Pancreas (tissue), 10 donors: ENCODE measurements around the gene PLEKHH3. TPM values are rescaled to one million over a fixed set of nuclear protein-coding genes. Genes with fewer than 3 reads are reported as not detected.
"Not testable (repeated sequence)": the region's sequence is repeated elsewhere in the genome, so short reads cannot be mapped to it uniquely, and the experiment has no call there.

Source experiments
- ATAC-seq, 4 donors: fragments of 200-7000 bp; cut with Tn5 transposase; one replicate each; pipeline versions ENCODE4 v1.8.0 to v1.9.1; 2020; ENCODE audit warnings: mild to moderate bottlenecking in 4 of 4, moderate library complexity in 4 of 4
- DNase-seq, 6 donors: peaks; one replicate each; pipeline ENCODE4 v3.0.0-alpha.2; 2020
- FAIRE-seq: peaks from 2 replicates; lab custom pipeline; 2012; peaks lifted over from hg19 to GRCh38; lab: Jason Lieb, UNC
- H3K27ac ChIP-seq, 4 donors: fragments of 200-600 bp; sonication (generic); 1 replicate in 3 of 4; 2 replicates in 1 of 4; pipeline versions ENCODE4 v1.5.0 to v1.8.0; 2020
- H3K27me3 ChIP-seq, 4 donors: fragments of 200-600 bp; one replicate each; pipeline ENCODE4 v1.8.0; 2021
- H3K36me3 ChIP-seq, 3 donors: fragments of 200-600 bp; sonication (generic) in 1 of 3; one replicate each; pipeline versions ENCODE4 v1.5.0 to v1.8.0; 2020 to 2021
- H3K4me1 ChIP-seq, 3 donors: fragments of 200-600 bp; one replicate each; pipeline ENCODE4 v1.8.0; 2021
- H3K4me3 ChIP-seq, 4 donors: fragments of 200-600 bp; sonication (generic) in 2 of 4; one replicate each; pipeline versions ENCODE4 v1.5.0 to v1.8.0; 2020 to 2021
- H3K9me3 ChIP-seq, 4 donors: fragments of 200-600 bp; one replicate each; pipeline ENCODE4 v1.8.0; 2021
- WGBS, 2 donors: extraction: QIAGEN DNeasy Blood & Tissue Kit; methylation state at CpG; one replicate each; pipeline ENCODE4 v1.1.7; 2013; 5-methylcytosine and 5-hydroxymethylcytosine counted together
- intact Hi-C, 3 donors: fragments of 100-400 bp; cut with DNase I; formaldehyde crosslinking; loops; one replicate each; pipeline versions ENCODE4 v1.11.1 to v1.14.2; 2022
- polyA plus RNA-seq, 2 donors: library from polyadenylated mRNA; stranded (reverse); fragments of 200-250 nt; gene quantifications; one replicate each; pipeline ENCODE4 v1.2.3, GENCODE V29; 2013
- total RNA-seq, 6 donors: library from RNA; stranded (reverse); fragmentation: NEBNext Ultra II Directional in 4 of 6; extraction: Animal tissue kit (Norgen Biotek cat#: 25700) in 4 of 6; gene quantifications; one replicate each; pipeline versions ENCODE4 v1.2.1 to v1.2.4, GENCODE V29; 2021 to 2023
- TF ChIP-seq, protein P1 (sequence below), 4 donors: fragments of 200-600 bp; sonication (generic) in 3 of 4; IDR thresholded peaks; one replicate each; pipeline versions ENCODE4 v1.5.0 to v1.8.0; 2021; ENCODE audit warnings: antibody characterized with exemption in 4 of 4
- donor health status: healthy with polysubstance abuse.
- donor health status: DM: no; HTN: no; CAD: no; lungs with moderate emphysema.
- donor health status: DM: no; HTN: no; CAD: no.
- donor health status: control.
- donor health status: control.
- donor health status: Bipolar disorder and iron deficiency.
- donor health status: DM: yes; HTN: yes; CAD: no.
- donor health status: DM: no; HTN: no; CAD: no.
- donor health status: DM: no; HTN: no; CAD: no.
- donor health status: DM: yes; HTN: yes; CAD: no.

The PLEKHH3 gene
- total and polyA plus RNA-seq, 8 donors = 24.7 to 215 (median 59.0) TPM

DNA sequence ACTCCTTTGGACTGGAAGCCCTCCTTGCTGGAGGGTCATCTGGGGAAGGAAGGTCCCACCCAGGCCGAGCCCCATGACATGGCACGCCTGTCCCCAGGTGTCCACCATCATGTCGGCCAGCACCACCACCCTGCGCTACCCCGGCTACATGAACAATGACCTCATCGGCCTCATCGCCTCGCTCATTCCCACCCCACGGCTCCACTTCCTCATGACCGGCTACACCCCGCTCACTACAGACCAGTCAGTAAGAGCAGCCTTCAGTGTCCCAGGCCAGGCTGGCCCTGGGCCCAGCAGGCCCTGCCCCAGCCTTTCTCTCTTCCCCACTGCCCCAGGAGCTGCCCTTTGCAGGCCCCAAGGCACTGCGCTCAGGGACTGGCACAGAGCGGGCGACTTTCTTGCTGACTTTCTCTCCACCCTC, 11.2 kb downstream of the PLEKHH3 start:
- intact Hi-C loops = no loop called here
- H3K27ac ChIP-seq = no peak overlapping the region
- WGBS, 2 donors = 85 to 88% methylated on average over 14 of the region's 14 CpGs
- peaks cover 11 to 26% (median 19%) of the 10 kb centered on the region in 3 donors for H3K4me1 ChIP-seq
- no peaks in the 10 kb centered on the region for H3K27me3 ChIP-seq
- DNase-seq (peak in 3 of 6 donors; percentile 39 to 72 (median 50)), FAIRE-seq (no peak), ATAC-seq (no peak)
- H3K36me3 ChIP-seq = peaks cover 0 to 36% (median 18%) of the 10 kb centered on the region in 3 donors
- no peaks in the 10 kb centered on the region for H3K9me3 ChIP-seq
- TF ChIP-seq, protein P1, sequence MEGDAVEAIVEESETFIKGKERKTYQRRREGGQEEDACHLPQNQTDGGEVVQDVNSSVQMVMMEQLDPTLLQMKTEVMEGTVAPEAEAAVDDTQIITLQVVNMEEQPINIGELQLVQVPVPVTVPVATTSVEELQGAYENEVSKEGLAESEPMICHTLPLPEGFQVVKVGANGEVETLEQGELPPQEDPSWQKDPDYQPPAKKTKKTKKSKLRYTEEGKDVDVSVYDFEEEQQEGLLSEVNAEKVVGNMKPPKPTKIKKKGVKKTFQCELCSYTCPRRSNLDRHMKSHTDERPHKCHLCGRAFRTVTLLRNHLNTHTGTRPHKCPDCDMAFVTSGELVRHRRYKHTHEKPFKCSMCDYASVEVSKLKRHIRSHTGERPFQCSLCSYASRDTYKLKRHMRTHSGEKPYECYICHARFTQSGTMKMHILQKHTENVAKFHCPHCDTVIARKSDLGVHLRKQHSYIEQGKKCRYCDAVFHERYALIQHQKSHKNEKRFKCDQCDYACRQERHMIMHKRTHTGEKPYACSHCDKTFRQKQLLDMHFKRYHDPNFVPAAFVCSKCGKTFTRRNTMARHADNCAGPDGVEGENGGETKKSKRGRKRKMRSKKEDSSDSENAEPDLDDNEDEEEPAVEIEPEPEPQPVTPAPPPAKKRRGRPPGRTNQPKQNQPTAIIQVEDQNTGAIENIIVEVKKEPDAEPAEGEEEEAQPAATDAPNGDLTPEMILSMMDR (IDR thresholded peaks at IDR 0.05) = no peak
- no peak overlapping the region for H3K4me3 ChIP-seq

DNA sequence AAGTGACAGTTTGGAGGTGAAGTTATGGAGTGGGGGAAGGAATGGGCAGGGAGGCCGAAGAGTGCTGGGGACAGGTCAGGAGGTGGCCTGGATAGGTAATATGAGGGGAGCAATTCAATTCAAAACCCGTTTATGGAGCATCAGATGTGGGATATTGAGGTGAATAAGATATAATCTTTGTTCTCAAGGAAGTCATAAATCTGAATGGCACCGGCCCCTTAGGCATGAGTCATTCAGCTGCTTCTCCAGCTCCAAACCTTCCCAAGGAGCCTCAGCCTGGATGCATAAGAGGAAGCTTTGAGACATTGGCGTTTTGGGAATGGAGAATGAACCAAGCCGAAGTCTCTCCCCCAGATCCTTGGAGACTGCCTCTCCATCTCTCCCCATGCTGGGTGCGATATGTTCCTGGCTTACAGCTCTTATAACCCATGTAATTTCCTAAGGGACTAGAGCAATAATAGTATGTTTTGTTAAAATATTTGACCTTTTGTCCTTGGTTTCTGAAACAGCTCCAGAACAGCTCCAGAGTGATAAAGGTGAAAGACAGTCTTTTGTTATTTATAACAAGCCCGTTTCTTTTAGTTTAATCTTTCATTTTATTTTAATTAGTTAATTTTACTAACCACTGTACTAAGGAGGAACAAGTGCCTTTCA, 16.0 kb downstream of the PLEKHH3 start:
- TF ChIP-seq, protein P1 (IDR thresholded peaks at IDR 0.05) = no peak
- Histone ChIP-seq H3K4me1 (peaks cover 0 to 11% (median 0%) of the 10 kb centered on the region in 3 donors), H3K27ac (no peak overlapping the region), H3K4me3 (peak overlapping the region in 2 of 4 donors; percentile 17 to 69), H3K9me3 (no peaks in the 10 kb centered on the region), H3K27me3 (no peaks in the 10 kb centered on the region), H3K36me3 (peaks cover 0 to 6% (median 0%) of the 10 kb centered on the region in 3 donors)
- WGBS, 2 donors = 71 to 80% methylated on average over 7 of the region's 7 CpGs
- FAIRE-seq (no peak), ATAC-seq (no peak), DNase-seq (peak in 1 of 6 donors; percentile 31)
- intact Hi-C loops = no loop called here

DNA sequence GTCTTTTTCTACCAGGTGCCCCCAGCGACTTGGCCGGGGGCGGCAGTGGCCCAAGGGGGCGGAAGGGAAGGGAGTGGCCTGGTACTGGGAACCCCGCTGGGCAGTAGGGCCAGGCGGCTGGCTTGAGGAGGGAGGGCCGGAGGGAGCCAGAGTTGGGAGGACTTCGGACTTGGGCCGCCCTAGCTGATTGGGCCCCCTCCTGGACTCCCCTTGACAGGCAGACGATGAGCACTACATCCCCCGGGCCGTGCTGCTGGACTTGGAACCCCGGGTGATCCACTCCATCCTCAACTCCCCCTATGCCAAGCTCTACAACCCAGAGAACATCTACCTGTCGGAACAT, 16.9 kb downstream of the PLEKHH3 start:
- H3K9me3 ChIP-seq, FAIRE-seq, H3K36me3 ChIP-seq, DNase-seq, intact Hi-C loops, H3K27me3 ChIP-seq: not testable (repeated sequence)
- 92 to 100% methylated on average over 1 of the region's 14 CpGs for WGBS, 2 donors
- Histone ChIP-seq H3K4me3 (peak overlapping the region in 3 of 4 donors; percentile 69 to 81 (median 78)), H3K27ac (peak overlapping the region in 1 of 4 donors; percentile 79), H3K4me1 (peaks cover 0 to 11% (median 0%) of the 10 kb centered on the region in 3 donors)
- ATAC-seq = peak; percentile 27 to 46 (median 38)

DNA sequence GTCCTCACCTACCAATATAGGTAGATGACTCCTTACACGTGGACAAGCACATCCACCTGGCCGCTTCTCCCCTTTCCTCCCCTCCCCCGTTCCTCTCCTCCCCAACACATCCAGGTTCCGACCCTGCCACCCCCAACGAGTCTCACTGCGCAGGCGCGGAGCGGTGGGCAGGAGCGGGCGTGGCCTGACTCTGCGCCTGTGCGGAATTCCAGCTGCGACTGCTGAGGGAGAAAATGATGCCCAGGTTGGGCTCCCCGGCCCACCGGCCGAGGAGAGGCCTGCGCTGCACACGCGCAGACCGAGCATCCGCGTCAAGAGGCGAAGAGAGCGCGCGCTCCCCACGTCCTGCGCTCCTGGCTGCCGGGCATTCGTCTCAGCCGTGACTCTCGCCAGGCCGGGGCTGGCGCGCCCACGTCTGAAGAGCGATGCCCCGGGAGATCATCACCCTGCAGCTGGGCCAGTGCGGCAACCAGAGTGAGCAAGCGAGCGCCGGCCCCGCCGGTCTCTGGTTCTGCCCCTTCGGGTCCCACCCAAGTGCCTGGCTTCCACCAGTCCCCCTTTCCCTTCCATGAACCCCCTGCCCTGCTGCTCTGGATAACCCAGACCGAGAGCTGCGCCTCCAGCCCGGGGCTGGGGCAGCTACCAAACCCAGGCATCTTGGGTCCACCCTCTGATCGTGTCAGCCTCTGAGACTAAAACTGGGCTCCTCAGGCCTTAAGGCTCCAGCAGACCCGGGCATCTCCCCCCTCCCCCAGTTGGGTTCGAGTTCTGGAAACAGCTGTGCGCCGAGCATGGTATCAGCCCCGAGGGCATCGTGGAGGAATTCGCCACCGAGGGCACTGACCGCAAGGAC, 17.5 kb downstream of the PLEKHH3 start, which contains the start of gene TUBG2:
Gene TUBG2 (plus strand): TSS at position 206 of the 853 bp plus-strand sequence. CDS start 220 bp downstream, at position 426.
- no peaks in the 10 kb centered on the region for H3K36me3 ChIP-seq
- 1% methylated on average over 51 to 57 of the region's 59 CpGs for WGBS, 2 donors
- H3K9me3 ChIP-seq = no peaks in the 10 kb centered on the region
- H3K27ac ChIP-seq = peak within 1 kb of the TSS; percentile 54 to 79 (median 71)
- FAIRE-seq = no peak
- peak within 1 kb of the TSS; percentile 39 to 81 (median 74) for H3K4me3 ChIP-seq
- intact Hi-C loops = no loop called here
- TF ChIP-seq, protein P1 (IDR thresholded peaks at IDR 0.05) = no peak
- peak; percentile 89 to 95 (median 94) for ATAC-seq
- peak; percentile 88 to 96 (median 92) for DNase-seq
- no peaks in the 10 kb centered on the region for H3K27me3 ChIP-seq
- H3K4me1 ChIP-seq = peaks cover 0 to 11% (median 0%) of the 10 kb centered on the region in 3 donors

DNA sequence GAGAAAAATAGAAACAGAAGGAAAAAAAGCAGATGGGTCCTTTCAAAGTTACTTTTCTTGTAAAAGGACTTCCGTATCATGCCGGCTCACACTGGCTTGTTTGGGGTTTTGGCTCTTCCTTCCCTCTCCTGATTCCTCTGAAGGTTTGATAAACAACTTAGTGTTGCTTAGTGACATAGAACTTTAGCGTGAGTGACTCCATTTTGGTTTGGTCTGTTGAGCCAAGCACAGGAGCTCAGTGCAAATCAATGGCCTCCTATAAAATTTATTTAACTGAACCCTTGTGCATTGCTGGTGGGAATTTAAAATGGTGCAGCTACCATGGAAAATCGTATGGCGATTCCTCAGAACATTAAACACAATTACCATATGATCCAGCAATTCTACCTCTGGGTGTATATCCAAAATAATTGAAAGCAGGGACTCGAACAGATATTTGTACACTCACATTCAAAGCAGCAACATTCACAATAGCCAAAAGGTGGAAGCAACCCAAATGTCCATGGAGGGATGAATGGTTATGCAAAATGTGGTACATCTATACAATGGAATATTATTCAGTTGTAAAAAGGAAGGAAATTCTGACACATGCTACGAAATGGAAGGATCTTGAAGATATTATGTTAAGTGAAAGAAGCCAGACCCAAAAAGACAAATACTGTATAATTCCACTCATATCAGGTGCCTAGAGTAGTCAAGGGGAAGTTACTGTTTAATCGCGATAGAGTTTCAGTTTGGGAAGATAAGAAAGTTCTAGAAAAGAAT, 18.8 kb downstream of the PLEKHH3 start:
- no peak for DNase-seq
- Histone ChIP-seq H3K9me3 (no peaks in the 10 kb centered on the region), H3K36me3 (no peaks in the 10 kb centered on the region), H3K27ac (no peak overlapping the region), H3K27me3 (no peaks in the 10 kb centered on the region), H3K4me3 (no peak overlapping the region), H3K4me1 (peaks cover 0 to 14% (median 5%) of the 10 kb centered on the region in 3 donors)
- intact Hi-C loops = no loop called here
- no peak for FAIRE-seq
- ATAC-seq = no peak
- TF ChIP-seq, protein P1 (IDR thresholded peaks at IDR 0.05) = no peak
- 84 to 89% methylated on average over 9 of the region's 9 CpGs for WGBS, 2 donors
